CD4-positive, alpha-beta T cell treated with Interleukin-10 for 1 hour (primary cell): ENCODE results near the gene HID1.
"Not testable (repeated sequence)": the region's sequence is repeated elsewhere in the genome, so short reads cannot be mapped to it uniquely, and the experiment has no call there.

Experiments
- DNase-seq: peaks from one replicate; pipeline ENCODE4 v3.0.0-alpha.2; 2020

Gene HID1

DNA sequence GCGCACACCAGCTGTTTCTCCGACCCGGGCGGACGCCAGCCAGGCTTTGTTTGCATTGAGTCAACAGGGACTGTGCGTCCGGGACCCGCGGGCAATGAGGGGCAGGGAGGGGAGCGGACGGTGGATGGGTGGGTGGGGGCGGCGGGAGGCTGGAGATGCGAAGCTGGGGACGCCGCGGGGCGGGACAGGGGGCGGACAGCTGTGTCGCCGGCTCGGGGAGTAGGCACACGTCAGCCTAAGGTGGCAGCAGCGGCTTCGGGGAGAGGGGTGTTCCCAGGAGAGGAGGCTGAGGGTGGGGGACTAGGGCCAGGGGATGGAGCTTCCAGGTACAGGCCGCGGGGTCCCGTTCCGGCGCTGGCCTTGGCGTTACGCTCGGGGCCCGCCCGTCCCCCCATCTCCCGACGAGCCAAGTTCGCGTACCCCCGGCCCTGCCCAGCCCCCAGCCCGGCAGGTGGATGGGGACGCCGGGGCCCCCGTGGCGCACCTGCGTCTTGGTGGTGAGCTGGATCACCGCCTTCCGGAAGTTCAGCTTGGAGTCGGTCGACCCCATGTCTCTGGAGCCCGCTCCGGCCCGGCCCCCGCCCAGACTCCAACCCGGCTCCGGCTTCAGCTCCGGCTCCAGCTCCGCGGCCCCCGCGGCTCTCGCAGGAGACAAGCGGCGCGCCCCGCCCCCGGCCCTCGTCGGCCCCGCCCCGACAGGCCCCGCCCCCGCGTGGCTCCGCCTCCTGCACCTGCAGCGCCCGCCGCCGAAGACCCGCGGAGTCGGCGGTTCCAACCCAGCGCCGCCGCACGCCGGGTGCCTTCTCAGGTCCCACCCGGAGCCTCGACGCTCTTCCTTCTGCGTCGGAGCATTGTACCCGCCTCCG lies at the start of gene HID1:
HID1 (minus strand) TSS at position 653 of the 866 bp plus-strand sequence; CDS start at position 550, 103 bp downstream.
- DNase-seq = peak; percentile 85

DNA sequence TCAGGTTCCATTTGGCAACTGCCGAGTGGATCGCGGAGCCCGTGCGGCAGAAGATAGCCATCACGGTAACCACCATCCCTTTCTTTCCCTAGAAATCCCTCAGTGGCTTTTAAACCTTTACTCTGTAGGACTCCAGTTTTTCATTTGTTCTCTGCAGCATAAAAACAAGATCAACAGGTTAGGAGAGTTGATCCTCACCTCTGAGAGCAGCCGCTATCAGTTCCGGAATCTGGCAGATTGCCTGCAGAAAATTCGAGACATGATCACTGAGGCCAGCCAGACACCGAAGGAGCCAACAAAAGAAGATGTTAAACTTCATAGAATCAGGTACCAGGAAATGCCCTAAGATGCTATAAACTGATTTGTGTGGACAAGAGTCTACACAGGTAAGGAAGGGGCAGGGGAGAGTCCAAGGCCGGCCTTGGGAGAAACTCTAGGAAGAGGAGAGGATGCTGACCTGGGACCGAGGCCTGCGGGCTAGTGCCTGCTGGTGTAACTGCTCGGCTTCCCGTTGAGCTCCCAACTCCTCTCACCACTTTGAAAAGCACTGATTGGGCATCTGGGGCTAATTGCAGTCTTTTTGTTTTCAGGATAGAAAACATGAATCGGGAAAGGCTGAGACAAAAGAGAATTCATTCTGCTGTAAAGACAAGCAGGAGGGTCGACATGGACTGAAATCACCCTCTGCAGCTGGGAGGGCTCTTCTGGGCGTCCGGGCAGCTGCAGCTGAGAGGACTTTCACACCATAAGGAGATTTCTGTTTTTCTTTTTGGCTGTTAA lies 48.0 kb upstream of the HID1 start:
- no peak for DNase-seq

GRCh38 chr17:75019710-75020109 lies 47.2 kb upstream of the HID1 start:
- no peak for DNase-seq

DNA sequence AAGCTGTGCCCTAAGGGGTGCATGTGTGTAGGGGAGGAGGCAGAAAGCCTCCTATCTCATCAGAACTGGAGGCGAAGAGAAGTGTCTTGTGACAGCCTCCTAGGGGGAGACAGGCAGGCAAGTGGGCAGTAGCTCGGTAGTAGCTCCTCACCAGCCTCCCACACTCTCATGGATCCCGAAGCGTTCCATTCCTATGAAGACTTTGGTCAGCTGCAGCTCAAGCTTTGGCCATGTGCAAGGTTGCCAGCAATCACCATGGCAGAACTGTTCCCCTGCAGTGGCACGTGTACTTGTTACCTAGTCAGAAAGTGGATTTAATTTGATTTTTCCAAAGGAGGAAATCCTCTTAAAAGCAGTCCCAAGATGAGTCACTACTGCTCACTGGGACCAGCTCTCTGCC lies 46.6 kb upstream of the HID1 start:
- no peak for DNase-seq

- no peak for DNase-seq
Observed at GRCh38 chr17:75013092-75013559, 40.6 kb upstream of the HID1 start.

DNA sequence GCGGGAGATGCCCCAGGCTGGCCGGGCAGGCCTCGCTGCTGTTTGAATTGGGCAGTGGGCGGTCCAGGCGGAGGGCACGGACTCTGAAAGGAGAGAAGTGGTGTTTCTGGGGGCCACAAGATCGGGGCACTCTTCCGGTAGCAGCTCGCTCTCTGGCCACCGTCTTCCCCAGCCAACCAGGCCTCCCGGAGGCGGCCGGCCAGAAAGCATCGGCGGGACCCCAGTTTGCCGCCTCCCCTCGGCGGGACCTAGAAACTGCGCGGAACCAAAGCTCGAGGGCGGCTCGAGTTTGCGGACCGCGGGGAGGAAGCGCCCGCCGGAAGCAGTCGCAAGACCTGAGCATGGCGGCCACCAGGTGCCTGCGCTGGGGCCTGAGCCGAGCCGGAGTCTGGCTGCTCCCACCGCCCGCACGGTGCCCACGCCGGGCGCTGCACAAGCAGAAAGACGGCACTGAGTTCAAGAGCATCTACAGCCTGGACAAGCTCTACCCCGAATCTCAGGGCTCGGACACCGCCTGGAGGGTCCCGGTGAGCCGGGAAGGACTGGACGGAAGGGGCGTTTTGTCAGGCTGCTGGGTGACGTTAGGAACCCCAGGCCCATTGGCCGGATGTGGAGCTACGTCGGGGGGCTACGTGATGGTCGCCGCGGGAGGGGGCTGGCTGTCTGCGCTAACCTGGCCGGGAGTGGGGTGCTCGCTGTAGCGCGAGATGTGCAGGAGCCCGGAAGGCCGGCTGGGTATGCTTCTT lies 40.0 kb upstream of the HID1 start, which contains the start of gene MRPL58:
MRPL58 (plus strand) TSS at position 325 of the 746 bp plus-strand sequence; CDS start at position 342, 17 bp downstream.
- peak; percentile 86 for DNase-seq

- DNase-seq = no peak
Observed at GRCh38 chr17:75012096-75012345, 39.5 kb upstream of the HID1 start.

DNA sequence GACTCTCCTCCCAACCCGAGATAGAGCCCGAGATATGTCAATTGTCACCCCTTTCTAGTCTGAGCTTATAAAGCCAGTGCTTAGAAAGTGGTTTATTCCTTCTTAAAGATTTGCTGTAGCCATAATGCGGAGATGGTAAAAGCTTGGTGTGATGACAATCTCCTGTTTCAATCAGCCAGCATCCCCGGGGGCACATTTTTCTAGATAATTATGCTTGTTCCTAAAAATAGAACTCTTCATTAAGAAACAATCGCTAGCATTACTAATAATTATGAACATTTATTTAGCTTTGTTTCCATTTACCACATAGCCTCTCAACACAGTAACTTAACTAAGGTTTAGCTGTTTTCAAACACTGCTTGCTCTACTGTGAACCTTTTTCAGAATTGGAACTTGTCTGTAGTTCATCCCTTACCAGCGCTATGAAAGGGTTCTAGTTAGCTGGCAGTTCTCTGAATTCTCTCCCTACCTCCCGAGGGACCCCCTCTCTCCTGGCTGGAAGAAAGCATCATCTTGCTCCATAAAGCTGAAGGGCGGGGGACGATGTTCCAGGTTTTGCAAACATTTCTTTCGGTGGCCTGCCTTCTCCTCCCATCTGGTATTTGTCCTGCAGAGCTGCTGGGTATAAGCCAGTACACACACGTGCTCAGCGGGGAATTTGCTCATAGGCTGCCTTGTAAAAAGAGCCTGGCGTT lies 39.0 kb upstream of the HID1 start:
- DNase-seq = no peak

- no peak for DNase-seq
Observed at GRCh38 chr17:75010683-75011400, 38.3 kb upstream of the HID1 start.

DNA sequence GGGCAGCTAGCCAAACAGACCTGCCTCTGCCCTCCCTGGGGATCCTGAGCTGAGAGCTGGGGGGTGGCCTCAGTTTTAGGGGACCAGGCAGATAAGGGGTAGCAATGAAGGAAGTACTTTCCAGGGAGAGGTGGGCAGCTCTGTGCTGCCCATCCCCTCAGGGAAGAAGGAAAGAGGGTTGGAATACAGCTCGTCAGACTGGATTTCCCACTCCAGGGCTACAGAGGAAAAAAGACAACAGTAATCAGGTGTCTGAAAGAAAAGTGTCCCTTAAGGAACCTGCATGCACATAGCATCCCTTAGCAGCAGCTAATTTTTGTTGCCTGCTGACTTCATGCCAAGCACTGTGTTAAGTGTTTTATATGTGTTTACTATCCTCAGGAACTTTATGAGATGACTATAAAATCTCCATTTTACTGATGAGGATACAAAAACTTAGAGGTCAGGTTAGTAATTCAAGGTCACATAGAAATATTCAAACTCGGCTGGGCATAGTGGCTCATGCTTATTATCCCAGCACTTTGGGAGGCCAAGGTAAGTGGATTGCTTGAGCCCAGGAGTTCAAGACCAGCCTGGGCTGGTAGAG lies 36.7 kb upstream of the HID1 start:
- DNase-seq = no peak

GRCh38 chr17:75008373-75008772 lies 35.8 kb upstream of the HID1 start:
- no peak for DNase-seq

- no peak for DNase-seq
Observed at GRCh38 chr17:75006653-75007052, 34.1 kb upstream of the HID1 start.

DNA sequence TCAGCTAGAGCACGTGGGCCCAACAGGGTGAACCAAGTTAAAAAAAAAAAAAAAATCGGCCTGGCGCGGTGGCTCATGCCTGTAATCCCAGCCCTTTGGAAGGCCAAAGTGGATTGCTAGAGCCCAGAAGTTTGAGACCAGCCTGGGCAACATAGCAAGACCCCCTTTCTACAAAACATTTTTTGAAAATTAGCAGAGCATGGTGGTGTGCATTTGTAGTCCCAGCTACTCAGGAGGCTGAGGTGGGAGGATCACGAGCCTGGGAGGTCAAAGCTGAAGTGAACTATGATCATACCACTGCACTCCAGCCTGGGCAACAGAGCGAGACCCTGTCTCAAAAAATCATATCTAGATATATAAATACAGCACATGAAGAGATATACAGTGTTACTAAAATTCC lies 33.5 kb upstream of the HID1 start:
- not testable (repeated sequence) for DNase-seq

- DNase-seq = no peak
Observed at GRCh38 chr17:75005291-75005690, 32.7 kb upstream of the HID1 start.

GRCh38 chr17:75004371-75004770 lies 31.8 kb upstream of the HID1 start:
- DNase-seq = no peak

- no peak for DNase-seq
Observed at GRCh38 chr17:75003957-75004355, 31.4 kb upstream of the HID1 start.

DNA sequence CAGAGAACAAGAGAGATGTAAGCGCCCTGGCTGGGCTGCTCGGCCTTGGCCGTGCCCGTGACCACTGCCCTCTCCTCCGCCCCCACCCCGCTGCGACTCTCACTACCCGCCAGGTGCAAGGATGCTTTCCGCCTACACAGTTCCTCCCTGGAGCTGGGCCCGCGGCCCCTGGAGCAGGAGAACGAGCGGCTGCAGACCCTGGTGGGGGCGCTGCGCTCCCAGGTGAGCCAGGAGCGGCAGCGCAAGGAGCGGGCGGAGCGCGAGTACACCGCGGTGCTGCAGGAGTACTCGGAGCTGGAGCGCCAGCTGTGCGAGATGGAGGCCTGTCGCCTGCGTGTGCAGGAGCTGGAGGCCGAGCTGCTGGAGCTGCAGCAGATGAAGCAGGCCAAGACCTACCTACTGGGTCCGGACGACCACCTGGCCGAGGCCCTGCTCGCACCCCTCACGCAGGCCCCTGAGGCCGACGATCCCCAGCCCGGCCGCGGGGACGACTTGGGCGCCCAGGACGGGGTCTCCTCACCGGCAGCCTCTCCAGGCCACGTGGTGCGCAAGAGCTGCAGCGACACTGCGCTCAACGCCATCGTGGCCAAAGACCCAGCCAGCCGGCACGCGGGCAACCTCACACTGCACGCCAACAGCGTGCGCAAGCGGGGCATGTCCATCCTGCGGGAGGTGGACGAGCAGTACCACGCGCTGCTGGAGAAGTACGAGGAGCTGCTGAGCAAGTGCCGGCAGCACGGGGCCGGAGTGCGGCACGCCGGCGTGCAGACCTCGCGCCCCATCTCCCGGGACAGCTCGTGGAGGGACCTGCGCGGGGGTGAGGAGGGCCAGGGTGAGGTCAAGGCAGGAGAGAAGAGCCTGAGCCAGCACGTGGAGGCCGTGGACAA lies 30.8 kb upstream of the HID1 start:
- DNase-seq = no peak

GRCh38 chr17:75001915-75002843 lies 29.6 kb upstream of the HID1 start:
- DNase-seq = no peak

GRCh38 chr17:74999523-74999922 lies 27.0 kb upstream of the HID1 start:
- DNase-seq = no peak
